GM23338 (cell line): ENCODE data around the gene CDC73. TPM values are rescaled to one million over a fixed set of nuclear protein-coding genes. Genes with fewer than 3 reads are reported as not detected.
"Not testable (repeated sequence)": the region's sequence is repeated elsewhere in the genome, so short reads cannot be mapped to it uniquely, and the experiment has no call there.

Source experiments
- ATAC-seq: fragments of 200-7000 bp; cut with Tn5 transposase; 3 replicates; pipeline ENCODE4 v1.9.1; 2020
- DNase-seq: peaks from one replicate; pipeline ENCODE4 v3.0.0-alpha.2; 2015; ENCODE audit warnings: low spot score
- H2AFZ ChIP-seq: fragments of 200-600 bp; sonication (generic); 2 replicates; pipeline ENCODE4 v1.8.0; 2016; ENCODE audit warnings: antibody characterized with exemption, mild to moderate bottlenecking, moderate library complexity
- H3F3A ChIP-seq: fragments of 200-600 bp; sonication (generic); replicated peaks from 2 replicates; pipeline ENCODE4 v1.8.0; 2017; ENCODE audit warnings: antibody characterized with exemption, mixed run types, low read depth
- H3K27ac ChIP-seq: fragments of 200-600 bp; sonication (generic); 2 replicates; pipeline ENCODE4 v1.6.1; 2016; ENCODE audit warnings: low read depth
- H3K27me3 ChIP-seq: fragments of 200-600 bp; sonication (generic); 2 replicates; pipeline ENCODE4 v1.8.0; 2016; ENCODE audit warnings: mild to moderate bottlenecking, mixed run types, moderate library complexity; ENCODE audit not compliant: insufficient read depth
- H3K36me3 ChIP-seq: fragments of 200-600 bp; sonication (generic); 2 replicates; pipeline ENCODE4 v1.8.0; 2016; ENCODE audit warnings: mild to moderate bottlenecking; ENCODE audit not compliant: insufficient read depth
- H3K4me1 ChIP-seq: fragments of 200-600 bp; sonication (generic); 2 replicates; pipeline ENCODE4 v1.8.0; 2016; ENCODE audit warnings: mild to moderate bottlenecking, moderate library complexity; ENCODE audit not compliant: insufficient read depth
- H3K4me2 ChIP-seq: fragments of 200-600 bp; sonication (generic); 2 replicates; pipeline ENCODE4 v1.7.1; 2017; ENCODE audit warnings: mixed run types
- H3K4me3 ChIP-seq: fragments of 200-600 bp; sonication (generic); 2 replicates; pipeline ENCODE4 v1.6.1; 2016; ENCODE audit warnings: mixed run types
- H3K79me2 ChIP-seq: fragments of 200-600 bp; sonication (generic); replicated peaks from 2 replicates; pipeline ENCODE4 v1.8.0; 2017; ENCODE audit warnings: mild to moderate bottlenecking; ENCODE audit not compliant: insufficient read depth
- H3K9me2 ChIP-seq: fragments of 200-600 bp; sonication (generic); 2 replicates; pipeline ENCODE4 v1.8.0; 2017; ENCODE audit not compliant: insufficient read depth
- H4K20me1 ChIP-seq: fragments of 200-600 bp; sonication (generic); replicated peaks from 2 replicates; pipeline ENCODE4 v1.8.0; 2017; ENCODE audit warnings: mild to moderate bottlenecking; ENCODE audit not compliant: insufficient read depth
- H3K27ac Mint-ChIP-seq: 2 replicates; pipeline ENCODE4 v1.8.0; 2020; ENCODE audit warnings: inconsistent platforms, mild to moderate bottlenecking, moderate library complexity, mixed read lengths
- H3K27me3 Mint-ChIP-seq: 3 replicates; pipeline ENCODE4 v1.8.0; 2022; ENCODE audit warnings: low read depth, mild to moderate bottlenecking, moderate library complexity, mixed read lengths, inconsistent platforms; ENCODE audit not compliant: insufficient read depth, poor library complexity
- H3K36me3 Mint-ChIP-seq: 3 replicates; pipeline ENCODE4 v1.8.0; 2021; ENCODE audit warnings: low read depth, mild to moderate bottlenecking, inconsistent platforms, moderate library complexity, mixed read lengths
- H3K4me1 Mint-ChIP-seq: 3 replicates; pipeline ENCODE4 v1.8.0; 2020; ENCODE audit warnings: mild to moderate bottlenecking, inconsistent platforms, mixed read lengths
- H3K4me3 Mint-ChIP-seq: 3 replicates; pipeline ENCODE4 v1.8.0; 2021; ENCODE audit warnings: moderate library complexity, mild to moderate bottlenecking, inconsistent platforms, mixed read lengths
- H3K9me3 Mint-ChIP-seq: 3 replicates; pipeline ENCODE4 v1.8.0; 2020; ENCODE audit warnings: moderate library complexity, mild to moderate bottlenecking, inconsistent platforms, mixed read lengths
- CREB1 ChIP-seq: fragments of 250-450 bp; sonication (Bioruptor Pico); IDR thresholded peaks from 2 replicates; pipeline ENCODE4 v1.5.0; 2020; ENCODE audit warnings: low read depth, mild to moderate bottlenecking, moderate library complexity
- ETS1 ChIP-seq: IDR thresholded peaks from 2 replicates; pipeline ENCODE4 v1.6.1; 2016; ENCODE audit warnings: antibody characterized with exemption
- JUNB ChIP-seq: IDR thresholded peaks from one replicate; pipeline ENCODE4 v1.6.1; 2016; ENCODE audit warnings: antibody characterized with exemption; ENCODE audit not compliant: unreplicated experiment
- POLR2AphosphoS5 ChIP-seq: IDR thresholded peaks from 2 replicates; pipeline ENCODE4 v1.6.1; 2016; ENCODE audit warnings: antibody characterized with exemption, low read depth
- REST ChIP-seq: IDR thresholded peaks from one replicate; pipeline ENCODE4 v1.6.1; 2018; ENCODE audit warnings: antibody characterized with exemption; ENCODE audit not compliant: unreplicated experiment
- ZNF462 ChIP-seq: fragments of 250-450 bp; sonication (Bioruptor Pico); IDR thresholded peaks from 2 replicates; pipeline ENCODE4 v1.5.0; 2020; ENCODE audit warnings: mild to moderate bottlenecking, moderate library complexity
- polyA plus RNA-seq: library from polyadenylated mRNA; unstranded; fragments of >200 nt; fragmentation: Nextera tagmentation; extraction: Ambion mirVana; gene quantifications from 2 replicates; pipeline ENCODE4 v1.2.1, GENCODE V29; 2016
- total RNA-seq: library from RNA; depleted of rRNA; stranded (reverse); fragments of >200 nt; shearing (Covaris generic); gene quantifications from 2 replicates; pipeline ENCODE4 v1.2.3, GENCODE V29; 2014

Gene CDC73
- total and polyA plus RNA-seq, 2 experiments from 2014 or later = 40.4 to 63.2 TPM

GRCh38 chr1:193266794-193267193, 145.0 kb downstream of the CDC73 start:
- H3K9me2 ChIP-seq, H3K27me3 ChIP-seq, H3K27ac ChIP-seq, H3K4me1 Mint-ChIP-seq, H3K27me3 Mint-ChIP-seq, H2AFZ ChIP-seq, H3K4me1 ChIP-seq, H3K27ac Mint-ChIP-seq, H3F3A ChIP-seq, H3K9me3 Mint-ChIP-seq, H3K4me3 ChIP-seq, H3K36me3 Mint-ChIP-seq, H3K79me2 ChIP-seq, H3K36me3 ChIP-seq, H3K4me3 Mint-ChIP-seq, H3K4me2 ChIP-seq, H4K20me1 ChIP-seq, ATAC-seq, DNase-seq: not testable (repeated sequence)

DNA sequence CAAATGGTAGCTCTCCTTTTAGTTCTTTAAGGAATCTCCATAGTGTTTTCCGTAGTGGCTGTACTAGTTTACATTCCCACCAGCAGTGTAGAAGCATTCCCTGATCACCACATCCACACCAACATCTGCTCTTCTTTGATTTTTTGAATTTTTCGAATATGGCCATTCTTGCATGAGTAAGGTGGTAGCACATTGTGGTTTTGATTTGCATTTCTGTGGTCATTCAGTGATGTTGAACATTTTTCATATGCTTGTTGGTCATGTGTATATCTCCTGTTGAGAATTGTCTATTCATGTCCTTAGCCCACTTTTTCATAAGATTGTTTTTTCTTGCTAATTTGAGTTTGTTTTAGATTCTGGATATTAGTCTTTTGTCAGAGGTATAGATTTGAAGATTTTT, 149.2 kb downstream of the CDC73 start:
- Mint-ChIP-seq H3K36me3 (peaks cover 32% of the 10 kb centered on the region; the same call in 2 of the 3 replicates), H3K4me1 (peaks cover 7% of the 10 kb centered on the region; the same call in 2 of the 3 replicates), H3K27me3 (peaks cover 3% of the 10 kb centered on the region), H3K4me3 (no peak overlapping the region), H3K9me3 (peaks cover 16% of the 10 kb centered on the region), H3K27ac (no peak overlapping the region)
- H3K4me1 ChIP-seq = no peaks in the 10 kb centered on the region
- ATAC-seq = no peak
- H3K4me2 ChIP-seq = no peak overlapping the region
- DNase-seq = no peak
- no peaks in the 10 kb centered on the region for H4K20me1 ChIP-seq
- H2AFZ ChIP-seq = no peak overlapping the region
- no peaks in the 10 kb centered on the region for H3K36me3 ChIP-seq
- no peaks in the 10 kb centered on the region for H3F3A ChIP-seq
- H3K9me2 ChIP-seq = no peaks in the 10 kb centered on the region; the same call in 1 of the 2 replicates
- H3K27ac ChIP-seq = no peak overlapping the region
- TF ChIP-seq CREB1 (CRISPR knock-in tag) = no peak
- no peak for TF ChIP-seq JUNB
- TF ChIP-seq POLR2AphosphoS5 = no peak
- TF ChIP-seq ETS1 = no peak
- TF ChIP-seq ZNF462 (CRISPR knock-in tag) = no peak
- no peak for TF ChIP-seq REST
- no peaks in the 10 kb centered on the region for H3K27me3 ChIP-seq
- no peaks in the 10 kb centered on the region for H3K79me2 ChIP-seq
- H3K4me3 ChIP-seq = no peak overlapping the region
